GM12878 (cell line): ENCODE measurements around the gene NAA60.

Source experiments
- POLR2AphosphoS5 ChIP-seq: IDR thresholded peaks from 2 replicates; pipeline ENCODE4 v1.6.1; 2011; ENCODE audit warnings: mild to moderate bottlenecking, low read length, inconsistent platforms
- TCF12 ChIP-seq: IDR thresholded peaks from 2 replicates; pipeline ENCODE4 v1.6.1; 2011; ENCODE audit warnings: low read depth, mild to moderate bottlenecking, low read length
- ZBTB33 ChIP-seq: fragments of 450-650 bp; IDR thresholded peaks from 2 replicates; pipeline ENCODE4 v1.6.1; 2017; ENCODE audit warnings: mild to moderate bottlenecking
- TF ChIP-seq, protein P1 (sequence below), 3 experiments: IDR thresholded peaks in 2 of 3; conservative IDR thresholded peaks in 1 of 3; 2 replicates each; pipeline ENCODE4 v1.5.1; 2011; ENCODE audit warnings: low read depth in 3 of 3, low read length in 3 of 3, mild to moderate bottlenecking in 3 of 3, control low read depth in 2 of 3, moderate library complexity in 2 of 3, inconsistent platforms in 1 of 3, mixed read lengths in 1 of 3; ENCODE audit not compliant: control insufficient read depth in 2 of 3, insufficient read depth in 1 of 3; ENCODE audit errors: extremely low read depth in 1 of 3

- no peak for TF ChIP-seq POLR2AphosphoS5
- TF ChIP-seq, protein P1, sequence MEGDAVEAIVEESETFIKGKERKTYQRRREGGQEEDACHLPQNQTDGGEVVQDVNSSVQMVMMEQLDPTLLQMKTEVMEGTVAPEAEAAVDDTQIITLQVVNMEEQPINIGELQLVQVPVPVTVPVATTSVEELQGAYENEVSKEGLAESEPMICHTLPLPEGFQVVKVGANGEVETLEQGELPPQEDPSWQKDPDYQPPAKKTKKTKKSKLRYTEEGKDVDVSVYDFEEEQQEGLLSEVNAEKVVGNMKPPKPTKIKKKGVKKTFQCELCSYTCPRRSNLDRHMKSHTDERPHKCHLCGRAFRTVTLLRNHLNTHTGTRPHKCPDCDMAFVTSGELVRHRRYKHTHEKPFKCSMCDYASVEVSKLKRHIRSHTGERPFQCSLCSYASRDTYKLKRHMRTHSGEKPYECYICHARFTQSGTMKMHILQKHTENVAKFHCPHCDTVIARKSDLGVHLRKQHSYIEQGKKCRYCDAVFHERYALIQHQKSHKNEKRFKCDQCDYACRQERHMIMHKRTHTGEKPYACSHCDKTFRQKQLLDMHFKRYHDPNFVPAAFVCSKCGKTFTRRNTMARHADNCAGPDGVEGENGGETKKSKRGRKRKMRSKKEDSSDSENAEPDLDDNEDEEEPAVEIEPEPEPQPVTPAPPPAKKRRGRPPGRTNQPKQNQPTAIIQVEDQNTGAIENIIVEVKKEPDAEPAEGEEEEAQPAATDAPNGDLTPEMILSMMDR (IDR thresholded peaks at IDR 0.05 in 2 of 3, conservative IDR thresholded peaks at IDR 0.05 in 1 of 3; ENCODE audit: control insufficient read depth in 2 of 3, extremely low read depth in 1 of 3, insufficient read depth in 1 of 3, low read depth in 3 of 3, low read length in 3 of 3): no peak
- TF ChIP-seq ZBTB33: no peak
- TF ChIP-seq TCF12: no peak
These were observed 42.5 kb downstream of the NAA60 start for GRCh38 chr16:3485821-3486505.
